Epidermal melanocyte (primary cell): ENCODE measurements around the gene CNNM4.
A peak's percentile ranks its signal among the peaks of the same experiment; 100 is the strongest.

Experiments used
- DNase-seq: peaks from one replicate; pipeline ENCODE4 v3.0.0; 2011; ENCODE audit warnings: low spot score; ENCODE audit not compliant: insufficient read length

The CNNM4 gene

DNA sequence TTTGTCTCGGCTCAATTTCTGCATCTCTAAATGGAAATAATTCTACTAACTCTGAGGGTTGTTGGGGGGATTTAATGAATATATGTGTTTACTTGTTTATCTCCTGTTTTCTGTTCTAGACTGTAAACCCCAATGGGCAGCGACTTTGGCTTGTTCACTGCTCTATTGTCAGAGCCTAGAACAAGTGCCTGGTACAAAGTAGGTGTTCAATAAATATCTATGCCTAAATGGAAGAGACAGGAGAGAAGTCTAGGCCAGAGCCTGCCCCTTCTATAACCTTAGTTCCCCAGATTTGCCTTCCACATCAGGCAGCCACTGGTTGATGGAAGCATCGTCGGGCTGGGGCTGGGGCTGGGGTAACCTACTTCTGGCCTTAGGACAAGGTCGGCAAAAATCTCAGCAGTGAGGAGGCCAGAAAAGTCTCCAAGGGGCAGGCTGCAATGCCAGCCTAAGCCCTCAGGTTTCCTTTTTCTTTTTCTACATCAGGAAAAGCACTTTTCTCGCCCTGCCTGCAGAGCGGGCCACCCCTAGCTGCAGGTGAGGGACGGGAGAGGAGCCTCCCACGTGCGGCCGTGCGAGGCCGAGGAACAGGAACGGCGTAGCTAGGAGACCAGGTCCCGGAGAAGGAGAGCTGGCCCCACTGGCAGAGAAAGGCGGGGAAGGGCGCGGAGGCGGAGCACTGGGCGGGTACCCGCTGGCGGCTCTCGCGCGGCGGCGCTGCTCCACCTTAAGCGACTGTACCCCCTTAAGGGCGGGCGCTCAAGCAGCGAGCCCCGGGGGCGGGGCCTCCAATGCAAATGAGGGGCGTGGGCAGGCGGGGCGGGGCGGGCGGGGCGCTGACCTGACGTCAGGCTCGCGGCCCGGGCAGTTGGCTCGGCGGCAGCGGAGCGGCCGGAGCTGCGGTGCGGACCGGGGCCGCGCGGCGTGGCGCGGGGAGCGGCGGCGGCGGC is at the start of gene CNNM4:
TSS of gene CNNM4 (plus strand) at position 867 of the 950 bp plus-strand sequence. CDS start 98 bp downstream, outside the sequence.
- peak; percentile 87 for DNase-seq

DNA sequence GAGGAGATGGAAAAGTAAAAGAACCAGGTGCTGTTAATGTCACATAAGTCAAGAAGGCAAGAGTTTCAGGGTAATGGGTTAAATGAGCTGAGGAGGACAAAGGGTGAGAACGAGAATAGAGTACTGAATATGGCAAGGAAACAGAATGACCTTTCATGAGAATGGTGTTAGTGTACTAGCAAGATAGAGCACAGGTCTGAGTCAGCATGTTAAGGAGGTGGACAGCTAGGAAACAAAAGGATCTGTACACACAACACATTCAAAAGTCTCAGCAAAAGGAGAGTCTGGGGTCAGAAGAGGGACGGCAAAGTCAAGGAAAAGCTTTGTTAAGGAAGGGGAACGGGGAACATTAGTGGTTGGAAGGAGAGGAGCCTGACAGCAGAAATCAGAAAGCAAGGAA is 49.7 kb upstream of the CNNM4 start:
- no peak for DNase-seq

DNA sequence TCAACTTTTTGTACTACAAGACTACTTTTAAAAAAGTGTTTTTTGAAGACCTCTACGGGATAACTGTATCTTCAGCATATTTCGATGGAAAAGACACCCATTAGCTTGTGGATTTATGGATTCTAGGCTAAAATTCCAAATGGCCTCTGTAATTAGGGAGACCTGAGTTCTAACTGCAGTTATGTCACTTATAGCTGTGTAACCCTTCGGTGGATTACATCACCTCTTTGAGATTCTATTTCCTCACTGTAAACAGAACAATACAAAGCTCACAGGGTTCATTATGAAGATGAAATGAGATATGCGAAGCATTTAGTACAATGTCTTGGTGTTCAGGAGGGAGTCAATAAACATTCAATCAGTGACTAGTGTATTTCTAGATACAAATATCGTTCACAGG is 45.0 kb upstream of the CNNM4 start:
- DNase-seq: no peak

DNA sequence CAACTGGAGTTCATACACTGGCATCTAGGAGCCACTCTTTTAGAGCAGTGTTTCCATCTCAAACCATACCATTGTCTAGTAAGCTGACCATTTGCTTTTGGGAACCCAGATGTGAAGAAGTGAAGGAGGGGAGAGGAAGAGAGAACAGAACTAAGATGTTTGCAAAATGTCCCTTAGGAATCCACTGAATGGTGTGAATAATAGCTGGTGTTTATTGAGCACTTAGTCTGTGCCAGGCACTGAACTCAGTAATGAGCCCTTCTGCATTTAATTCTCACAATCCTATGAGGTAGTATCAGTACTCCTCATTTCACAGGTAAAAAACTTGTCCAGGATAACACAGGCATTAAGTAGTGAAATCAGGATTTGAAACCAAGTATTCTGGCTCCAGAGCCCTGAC is 44.3 kb upstream of the CNNM4 start:
- no peak for DNase-seq

DNA sequence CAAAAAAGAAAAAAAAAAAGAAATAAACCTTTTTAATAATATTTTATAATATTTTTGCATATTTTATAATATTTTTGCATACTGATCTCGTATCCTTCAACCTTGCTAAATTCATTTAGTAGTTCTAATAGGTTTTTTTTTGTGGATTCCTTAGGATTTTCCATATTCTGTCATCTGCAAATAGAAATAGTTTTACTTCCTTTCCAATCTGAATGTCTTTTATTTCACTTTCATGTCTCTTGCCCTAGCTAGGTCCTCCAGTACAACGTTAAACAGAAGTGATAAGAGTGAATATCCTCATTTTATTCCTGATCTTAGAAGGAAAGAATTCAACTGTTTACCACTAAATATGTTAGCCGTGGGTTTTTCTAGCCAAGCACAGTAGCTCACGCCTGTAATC is 34.6 kb upstream of the CNNM4 start:
- DNase-seq: no peak

DNA sequence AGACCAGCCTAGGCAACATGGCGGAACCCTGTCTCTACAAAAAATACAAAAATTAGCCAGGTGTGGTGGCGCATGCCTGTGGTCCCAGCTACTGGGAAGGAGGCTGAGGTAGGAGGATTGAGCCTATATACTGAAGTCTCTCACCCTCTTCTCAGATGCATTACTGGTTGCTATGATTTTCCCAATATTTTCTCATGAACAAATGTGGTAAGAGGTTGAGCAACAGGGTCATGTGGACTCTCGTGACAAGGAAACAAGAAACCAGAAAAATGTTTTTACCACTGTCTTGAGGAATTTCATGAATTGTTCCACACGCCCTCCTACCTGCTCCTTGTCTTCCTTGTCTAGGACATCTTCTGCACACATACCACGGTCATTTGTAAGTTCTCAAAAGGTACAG is 33.3 kb upstream of the CNNM4 start:
- DNase-seq: no peak

DNA sequence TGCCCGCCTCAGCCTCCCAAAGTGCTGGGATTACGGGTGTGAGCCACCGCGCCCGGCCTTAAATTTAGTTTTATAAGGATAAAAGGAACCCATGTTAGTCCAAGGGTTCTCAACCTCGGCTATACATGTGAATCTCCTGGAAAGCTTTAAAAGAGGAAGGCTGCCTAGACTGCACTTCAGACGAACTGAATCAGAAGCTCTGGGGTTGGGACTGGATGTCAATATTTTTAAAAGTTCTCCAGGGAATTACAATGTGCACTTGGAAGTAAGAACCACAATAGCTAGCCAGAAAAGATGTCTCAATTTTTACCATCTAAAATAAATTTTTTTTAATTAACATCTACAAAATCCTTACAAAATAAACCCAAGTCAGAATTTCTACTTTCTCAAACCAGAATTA is 31.0 kb upstream of the CNNM4 start:
- no peak for DNase-seq

DNA sequence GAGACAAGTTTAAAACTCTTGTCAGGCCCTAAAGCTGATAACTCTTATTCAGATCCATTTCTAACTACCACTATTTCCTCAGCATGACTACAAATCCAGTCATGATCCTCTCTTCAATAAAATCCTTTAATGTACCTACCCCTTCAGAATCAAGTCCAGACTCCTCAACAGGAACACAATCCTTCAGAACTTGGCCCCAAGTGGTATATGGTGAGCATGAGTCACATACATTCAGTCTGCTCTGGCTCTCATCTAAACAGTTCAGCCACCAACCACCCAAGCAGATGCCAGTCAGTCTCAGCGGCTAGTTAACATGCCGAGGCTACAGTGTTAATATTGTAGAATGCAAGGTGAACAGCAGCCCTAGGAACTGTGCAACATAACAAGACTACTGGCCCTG is 30.5 kb upstream of the CNNM4 start:
- no peak for DNase-seq

DNA sequence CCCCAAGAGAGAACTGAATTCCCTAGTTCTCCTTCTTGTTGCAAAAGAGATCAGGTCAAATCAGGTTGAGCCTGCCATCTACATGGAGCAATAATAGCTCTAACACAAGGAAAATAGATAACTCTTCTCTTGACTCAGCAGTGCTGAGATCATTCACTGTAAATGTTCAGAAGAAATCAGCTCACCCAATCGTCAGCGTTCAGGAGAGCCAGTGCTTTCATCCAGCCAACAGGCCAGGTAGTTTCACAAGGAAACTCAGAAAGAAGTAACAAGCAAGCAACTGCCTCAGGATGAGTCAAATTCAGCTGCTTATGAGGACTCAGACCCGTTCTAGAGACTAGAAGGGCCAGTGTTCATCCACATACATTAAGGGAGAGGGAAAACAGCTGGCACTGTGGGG is 26.8 kb upstream of the CNNM4 start:
- no peak for DNase-seq

DNA sequence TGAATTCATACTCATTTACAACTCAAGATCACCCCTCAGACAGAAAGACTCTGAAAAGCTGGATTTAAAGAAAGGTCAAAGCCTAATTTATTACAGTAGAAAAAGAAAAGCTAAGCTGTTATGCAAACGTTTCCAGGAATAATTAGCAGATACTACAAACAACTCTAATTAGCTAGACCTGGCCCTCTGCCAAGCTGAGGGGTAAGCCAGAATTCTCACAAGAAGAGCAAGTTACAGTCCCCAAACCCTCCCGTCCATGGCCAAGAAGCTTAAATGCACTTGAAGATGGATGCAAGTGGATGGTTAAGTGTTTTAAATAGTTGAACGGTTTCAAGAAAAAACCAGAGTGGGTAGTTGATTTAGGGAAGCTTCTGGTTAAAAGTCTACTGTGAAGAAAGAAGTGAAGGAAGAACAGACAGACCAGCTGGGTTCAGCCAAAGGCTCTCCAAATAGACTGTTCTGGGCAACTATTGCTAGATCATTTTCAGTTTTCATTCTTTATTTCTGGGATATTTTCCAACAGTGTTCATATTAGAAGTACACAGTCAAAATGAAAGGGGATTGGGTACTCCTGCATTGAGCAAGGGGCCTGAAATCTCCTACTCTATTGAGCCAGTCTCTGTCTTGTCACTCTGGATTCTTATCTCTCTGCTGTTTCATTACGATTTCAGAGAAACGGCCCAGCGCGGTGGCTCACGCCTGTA is 25.7 kb upstream of the CNNM4 start:
- no peak for DNase-seq

DNA sequence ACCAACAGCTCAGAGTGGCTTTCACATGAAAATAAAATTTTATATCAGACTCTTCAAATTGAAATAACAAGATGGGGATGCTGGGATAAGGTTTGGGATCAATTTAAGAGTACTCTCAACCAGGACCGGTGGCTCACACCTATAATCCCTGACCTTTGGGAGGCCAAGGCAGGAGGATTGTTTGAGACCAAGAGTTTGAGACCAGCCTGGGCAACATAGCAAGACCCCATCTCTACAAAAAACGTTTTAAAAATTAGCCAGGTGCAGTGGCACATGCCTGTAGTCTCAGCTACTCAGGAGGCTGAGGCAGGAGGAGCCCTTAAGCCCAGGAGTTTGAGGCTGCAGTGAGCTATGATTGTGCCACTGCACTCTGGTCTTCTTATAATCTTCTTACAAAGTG is 23.5 kb upstream of the CNNM4 start:
- no peak for DNase-seq

DNA sequence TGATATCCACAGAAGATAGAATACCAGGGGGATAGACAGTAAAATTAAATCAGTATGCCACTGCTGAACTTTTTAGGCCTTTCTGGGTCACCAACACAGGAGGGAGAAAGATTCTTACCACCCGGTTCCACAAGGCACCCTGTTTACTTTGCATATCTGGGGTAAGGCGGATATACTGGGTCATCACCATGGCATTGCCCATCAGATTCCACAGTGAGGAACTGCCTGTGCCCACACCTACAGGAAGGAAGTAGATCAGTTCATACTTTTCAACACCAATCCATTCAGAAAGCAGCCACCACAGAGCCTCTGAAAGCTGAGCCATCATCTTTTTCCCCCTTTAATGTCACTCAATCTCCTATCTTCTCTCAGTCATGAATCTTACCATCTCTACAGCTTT is 22.9 kb upstream of the CNNM4 start:
- no peak for DNase-seq

DNA sequence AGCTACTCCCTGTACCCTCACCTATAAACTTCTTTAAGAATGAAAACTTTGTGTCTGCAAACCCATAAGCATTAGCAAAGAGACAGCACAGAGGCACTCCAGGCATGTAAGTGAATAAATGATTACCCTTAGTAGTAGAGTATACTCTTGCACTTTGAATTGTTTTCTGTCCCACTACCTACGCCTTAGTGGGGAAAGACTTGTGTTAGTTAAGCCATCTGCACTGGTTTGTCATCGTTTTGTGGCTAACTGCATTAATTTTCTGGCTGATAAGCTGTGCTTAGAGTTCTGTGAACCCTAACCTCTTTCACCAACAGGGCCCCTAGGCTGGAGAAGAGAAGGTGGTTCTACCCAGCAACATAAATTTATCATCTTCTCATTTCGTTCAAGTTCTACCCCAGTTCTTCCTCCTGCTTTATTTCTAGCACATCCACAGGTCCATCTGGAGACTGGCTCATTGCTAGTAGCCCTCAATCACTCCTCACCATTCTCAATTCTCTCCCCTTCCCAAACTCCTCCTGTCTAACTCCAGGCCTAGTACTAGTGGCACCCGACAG is 21.5 kb upstream of the CNNM4 start:
- DNase-seq: no peak

DNA sequence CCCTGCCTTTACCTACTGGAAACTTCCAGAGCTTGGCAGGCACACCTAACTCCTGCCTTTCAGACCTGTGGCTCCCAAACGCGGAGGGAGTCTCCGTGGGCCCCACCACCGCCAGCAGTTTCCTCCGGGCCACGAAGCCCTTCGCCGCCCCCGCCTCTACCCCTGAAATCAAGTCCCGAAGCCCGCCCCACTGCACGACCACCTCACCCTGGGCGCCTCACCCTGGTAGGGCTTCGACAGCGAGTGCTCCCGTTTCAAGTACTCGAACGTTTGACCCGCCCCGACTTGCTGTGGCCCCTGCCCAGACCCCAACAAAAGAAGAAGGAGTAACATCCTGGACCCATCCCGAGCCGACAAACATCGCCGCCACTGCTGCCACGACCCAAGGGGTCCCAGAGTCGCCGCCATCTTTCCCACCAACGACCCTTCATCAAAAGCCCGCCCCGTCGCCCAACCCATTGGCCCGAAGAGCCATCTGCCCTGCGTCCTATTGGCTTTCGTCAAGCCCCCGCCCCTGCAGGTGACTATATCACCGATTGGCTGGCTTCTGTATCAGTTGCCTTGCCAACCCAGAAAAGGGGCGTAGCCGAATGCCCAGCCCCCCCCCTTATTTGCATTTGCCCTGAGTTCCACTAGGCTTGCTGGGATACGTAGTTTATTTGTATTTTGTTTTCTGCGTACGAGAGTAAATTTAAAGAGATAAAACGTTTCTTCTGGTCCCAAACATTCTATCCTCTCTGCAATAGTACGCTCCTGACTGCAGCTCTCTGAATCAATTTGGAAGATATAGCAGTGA is 20.9 kb upstream of the CNNM4 start, which contains the start of gene LMAN2L:
TSS of gene LMAN2L (minus strand) at position 432 of the 796 bp plus-strand sequence. CDS start at position 408, 24 bp downstream.
- DNase-seq: peak; percentile 90

DNA sequence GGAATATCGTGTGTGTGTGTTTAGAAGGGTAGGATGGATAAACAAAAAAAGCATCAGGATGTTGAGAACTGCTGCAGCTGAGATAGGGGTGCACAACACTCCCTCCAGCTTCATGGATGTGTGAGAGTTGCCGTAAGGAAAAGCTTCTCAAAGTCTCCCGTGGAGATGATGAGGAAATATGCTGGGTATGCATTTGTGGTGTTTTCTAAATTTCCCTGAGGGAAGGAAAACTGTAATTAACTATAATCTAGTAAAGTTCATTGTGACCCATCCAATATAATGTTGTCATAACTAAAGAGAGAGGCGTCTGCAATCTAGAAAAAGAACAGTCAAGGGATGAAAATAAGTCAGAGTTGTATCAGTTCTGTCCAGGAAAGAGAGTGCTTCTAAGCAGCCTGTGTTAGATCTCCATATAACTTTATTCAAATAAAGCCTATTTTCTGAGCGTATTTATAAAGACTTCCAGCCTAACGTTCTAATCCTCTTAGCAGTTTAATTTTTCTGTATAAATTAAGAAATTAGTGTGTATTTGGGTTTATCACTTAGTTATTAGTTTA is 13.6 kb upstream of the CNNM4 start:
- peak; percentile 37 for DNase-seq

DNA sequence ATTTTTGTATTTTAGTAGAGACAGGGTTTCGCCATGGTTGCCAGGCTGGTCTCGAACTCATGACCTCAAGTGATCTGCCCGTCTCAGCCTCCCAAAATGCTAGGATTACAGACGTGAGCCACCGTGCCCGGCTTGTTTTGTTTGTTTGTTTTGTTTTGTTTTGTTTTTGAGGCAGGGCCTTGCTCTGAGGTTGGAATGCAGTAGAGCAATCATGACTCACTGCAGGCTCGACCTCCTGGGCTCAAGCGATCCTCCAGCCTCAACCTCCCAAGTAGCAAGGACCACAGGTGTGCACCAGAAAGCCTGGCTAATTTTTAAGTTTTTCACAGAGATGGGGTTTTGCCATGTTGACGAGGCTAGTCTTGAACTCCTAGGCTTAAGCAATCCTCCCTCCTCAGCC is 8.9 kb upstream of the CNNM4 start:
- no peak for DNase-seq

DNA sequence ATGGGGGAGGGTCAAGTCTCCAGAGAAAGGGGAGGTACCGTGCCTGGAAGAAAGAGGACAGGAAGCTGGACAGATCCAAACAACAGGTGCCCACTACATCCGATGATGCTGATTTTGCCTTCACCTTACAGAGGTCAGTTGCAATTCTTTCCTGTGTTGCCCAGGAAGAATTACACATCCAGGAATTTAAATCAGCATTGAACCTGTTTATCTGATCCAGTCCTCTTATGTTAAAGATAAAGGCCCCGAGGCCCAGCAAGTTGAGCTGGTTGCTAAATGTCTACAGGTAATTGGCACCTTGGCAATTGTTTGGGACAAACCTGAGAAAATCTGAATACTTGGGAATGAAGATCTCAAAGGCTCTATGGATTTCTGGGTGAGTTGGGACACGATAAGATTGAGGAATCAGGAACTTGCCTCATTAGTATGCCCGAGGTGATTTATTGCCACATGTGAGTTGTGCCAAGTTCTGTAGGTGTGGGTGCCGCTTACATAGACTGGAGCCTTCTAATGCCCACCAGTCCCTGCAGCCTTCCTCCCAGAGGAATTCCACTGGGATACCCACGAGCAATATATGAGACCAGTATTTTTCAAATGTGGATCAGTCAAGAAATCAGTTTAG is 6.9 kb upstream of the CNNM4 start:
- DNase-seq: no peak

DNA sequence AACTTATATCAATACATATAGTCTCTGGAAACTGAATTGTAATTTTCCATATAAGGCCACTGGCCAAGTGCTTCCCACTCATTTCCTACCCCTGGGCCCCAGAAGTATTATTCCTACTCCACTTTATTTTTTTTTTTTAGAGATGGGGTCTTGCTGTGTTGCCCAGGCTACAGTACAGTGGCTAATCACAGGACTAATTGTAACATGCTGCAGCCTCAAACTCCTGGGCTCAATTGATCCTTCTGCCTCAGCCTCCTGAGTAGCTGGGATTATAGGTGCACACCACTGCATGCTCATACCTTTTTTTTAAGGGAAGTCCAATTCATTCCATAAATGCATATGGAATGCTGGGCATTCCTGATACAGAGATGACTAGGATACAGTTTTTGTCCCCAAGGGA is 6.4 kb upstream of the CNNM4 start:
- DNase-seq: no peak

DNA sequence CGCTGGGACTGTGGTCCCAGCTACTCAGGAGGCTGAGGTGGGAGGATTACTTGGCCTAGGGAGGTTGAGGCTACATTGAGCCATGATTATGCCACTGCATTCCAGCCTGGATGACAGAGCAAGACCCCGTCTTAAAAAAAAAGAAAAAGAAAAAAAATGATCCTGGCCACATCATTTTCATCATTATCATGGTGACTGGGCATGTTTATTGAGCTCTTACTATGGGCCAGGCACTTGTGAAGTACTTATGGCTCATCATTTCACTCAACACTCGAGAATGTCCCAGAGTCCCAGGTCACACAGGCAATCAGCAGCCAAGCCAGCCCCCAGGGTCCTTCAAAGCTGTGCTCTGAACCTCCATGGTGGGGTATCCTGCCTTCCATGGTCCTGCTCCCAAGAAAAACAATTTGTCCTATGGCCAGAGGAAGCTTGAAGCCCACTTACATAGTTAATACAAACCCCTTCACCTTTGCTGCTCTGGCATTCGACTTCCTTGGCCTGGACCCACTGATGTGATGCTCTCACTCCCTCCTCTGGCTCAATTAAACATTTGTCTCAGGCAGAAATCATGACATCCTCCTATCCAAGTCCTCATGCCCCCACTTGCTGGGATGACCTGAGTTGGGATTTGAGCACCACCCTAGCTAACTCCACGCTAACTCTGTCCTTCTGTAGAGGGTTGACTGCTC is 3.8 kb upstream of the CNNM4 start:
- DNase-seq: no peak

DNA sequence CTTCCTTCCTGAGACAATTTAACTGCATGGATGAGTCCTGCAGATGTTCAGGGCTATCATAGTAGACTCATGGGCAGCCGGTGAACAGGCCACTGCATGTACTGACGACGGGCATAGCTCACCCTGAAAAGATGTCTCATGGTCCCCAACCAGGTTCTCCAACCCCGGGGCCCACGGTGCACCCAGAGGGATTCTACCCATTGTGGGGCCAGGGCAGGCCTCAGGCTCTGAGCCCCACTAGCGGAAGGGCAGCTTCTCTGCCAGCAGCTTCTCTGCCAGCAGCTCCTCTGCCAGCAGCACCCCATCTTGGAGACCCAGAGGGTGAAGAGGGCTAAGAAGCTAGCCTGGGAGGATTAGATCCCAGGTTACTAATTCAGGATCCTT is 3.2 kb upstream of the CNNM4 start:
- DNase-seq: no peak
